SK-N-MC (cell line): Measurements from ENCODE around the gene ZNF275.
A peak's percentile ranks its signal among the peaks of the same experiment; 100 is the strongest.

ENCODE experiments used
- DNase-seq: peaks from one replicate; pipeline ENCODE4 v3.0.0-alpha.2; 2011; ENCODE audit warnings: low read depth, low spot score
- H3K27ac ChIP-seq: fragments of 200-600 bp; sonication (generic); 2 replicates; pipeline ENCODE4 v1.5.1; 2016; ENCODE audit warnings: mixed run types
- H3K36me3 ChIP-seq: fragments of 200-600 bp; sonication (generic); 2 replicates; pipeline ENCODE4 v1.6.1; 2017; ENCODE audit warnings: antibody characterized with exemption, low read length, mixed read lengths; ENCODE audit not compliant: insufficient read depth
- H3K4me3 ChIP-seq: fragments of 200-600 bp; sonication (generic); 2 replicates; pipeline ENCODE4 v1.5.1; 2016
- H3K9ac ChIP-seq: fragments of 200-600 bp; sonication (generic); 2 replicates; pipeline ENCODE4 v1.8.0; 2017; ENCODE audit warnings: mixed run types, mixed read lengths; ENCODE audit not compliant: insufficient read length
- H3K9me3 ChIP-seq: fragments of 200-600 bp; sonication (generic); 2 replicates; pipeline ENCODE4 v1.6.1; 2017; ENCODE audit warnings: low read depth, mild to moderate bottlenecking, antibody characterized with exemption, low read length, moderate library complexity, mixed read lengths
- EZH2 ChIP-seq: fragments of 200-600 bp; sonication (generic); IDR thresholded peaks from one replicate; pipeline ENCODE4 v1.6.1; 2017; ENCODE audit warnings: antibody characterized with exemption
- FOXP2 ChIP-seq: optimal IDR thresholded peaks from 2 replicates; pipeline ENCODE3; 2011; ENCODE audit warnings: mild to moderate bottlenecking, moderate library complexity; ENCODE audit not compliant: insufficient read depth; ENCODE audit errors: extremely low read length, control extremely low read depth
- POLR2AphosphoS5 ChIP-seq: IDR thresholded peaks from 2 replicates; pipeline ENCODE4 v1.6.1; 2012; ENCODE audit warnings: mild to moderate bottlenecking, low read depth, low read length, borderline replicate concordance

The ZNF275 gene

GRCh38 chrX:153327561-153327960 lies 6.4 kb upstream of the ZNF275 start:
- TF ChIP-seq POLR2AphosphoS5 (no peak), EZH2 (no peak), FOXP2 (no peak)
- H3K9me3 ChIP-seq: no peaks in the 10 kb centered on the region
- no peak overlapping the region for H3K9ac ChIP-seq
- no peak for DNase-seq
- H3K27ac ChIP-seq: no peak overlapping the region
- H3K4me3 ChIP-seq: no peak overlapping the region
- H3K36me3 ChIP-seq: no peaks in the 10 kb centered on the region

GRCh38 chrX:153333266-153333665 lies 687 bp upstream of the ZNF275 start:
- H3K9ac ChIP-seq: no peak overlapping the region
- H3K27ac ChIP-seq: peak overlapping the region; percentile 60; the same call in 1 of the 2 replicates
- no peak for TF ChIP-seq EZH2
- TF ChIP-seq POLR2AphosphoS5: no peak
- TF ChIP-seq FOXP2: no peak
- no peaks in the 10 kb centered on the region for H3K9me3 ChIP-seq
- DNase-seq: no peak
- H3K36me3 ChIP-seq: peaks cover 18% of the 10 kb centered on the region
- peak overlapping the region; percentile 75 for H3K4me3 ChIP-seq

GRCh38 chrX:153334654-153335295 lies 822 bp downstream of the ZNF275 start:
- TF ChIP-seq EZH2: no peak
- TF ChIP-seq FOXP2: no peak
- no peak for TF ChIP-seq POLR2AphosphoS5
- peaks cover 32% of the 10 kb centered on the region for H3K36me3 ChIP-seq
- no peak overlapping the region for H3K27ac ChIP-seq
- H3K9me3 ChIP-seq: no peaks in the 10 kb centered on the region
- no peak for DNase-seq
- peak overlapping the region; percentile 77 for H3K9ac ChIP-seq
- H3K4me3 ChIP-seq: peak overlapping the region; percentile 75

GRCh38 chrX:153336121-153336894 lies 2.4 kb downstream of the ZNF275 start:
- H3K4me3 ChIP-seq: no peak overlapping the region
- H3K27ac ChIP-seq: no peak overlapping the region
- H3K9me3 ChIP-seq: no peaks in the 10 kb centered on the region
- no peak for TF ChIP-seq POLR2AphosphoS5
- TF ChIP-seq EZH2: no peak
- TF ChIP-seq FOXP2: no peak
- H3K9ac ChIP-seq: no peak overlapping the region
- DNase-seq: no peak
- peaks cover 41% of the 10 kb centered on the region for H3K36me3 ChIP-seq

- no peak overlapping the region for H3K4me3 ChIP-seq
- no peak overlapping the region for H3K27ac ChIP-seq
- no peaks in the 10 kb centered on the region for H3K9me3 ChIP-seq
- H3K36me3 ChIP-seq: peaks cover 47% of the 10 kb centered on the region
- no peak for TF ChIP-seq FOXP2
- no peak for TF ChIP-seq EZH2
- TF ChIP-seq POLR2AphosphoS5: no peak
- no peak overlapping the region for H3K9ac ChIP-seq
- DNase-seq: no peak
Measured at GRCh38 chrX:153336988-153337387, 3.0 kb downstream of the ZNF275 start.

GRCh38 chrX:153338836-153339235 lies 4.9 kb downstream of the ZNF275 start:
- H3K27ac ChIP-seq: no peak overlapping the region
- H3K36me3 ChIP-seq: peaks cover 53% of the 10 kb centered on the region
- no peak for TF ChIP-seq EZH2
- no peak overlapping the region for H3K4me3 ChIP-seq
- no peaks in the 10 kb centered on the region for H3K9me3 ChIP-seq
- no peak for DNase-seq
- no peak overlapping the region for H3K9ac ChIP-seq

GRCh38 chrX:153339662-153340061 lies 5.7 kb downstream of the ZNF275 start:
- TF ChIP-seq EZH2 (no peak), FOXP2 (no peak), POLR2AphosphoS5 (no peak)
- Histone ChIP-seq H3K27ac (no peak overlapping the region), H3K4me3 (no peak overlapping the region), H3K9ac (no peak overlapping the region), H3K36me3 (peaks cover 60% of the 10 kb centered on the region), H3K9me3 (no peaks in the 10 kb centered on the region)
- DNase-seq: no peak

- no peak for DNase-seq
- TF ChIP-seq FOXP2: no peak
- TF ChIP-seq POLR2AphosphoS5: no peak
- TF ChIP-seq EZH2: no peak
- Histone ChIP-seq H3K9me3 (no peaks in the 10 kb centered on the region), H3K4me3 (no peak overlapping the region), H3K27ac (no peak overlapping the region), H3K36me3 (peaks cover 64% of the 10 kb centered on the region), H3K9ac (no peak overlapping the region)
Measured at GRCh38 chrX:153340111-153340510, 6.2 kb downstream of the ZNF275 start.

GRCh38 chrX:153342762-153343558 lies 9.0 kb downstream of the ZNF275 start:
- Histone ChIP-seq H3K9ac (no peak overlapping the region), H3K27ac (peak overlapping the region; percentile 5; the same call in 1 of the 2 replicates), H3K9me3 (no peaks in the 10 kb centered on the region), H3K36me3 (peaks cover 74% of the 10 kb centered on the region), H3K4me3 (no peak overlapping the region)
- TF ChIP-seq EZH2 (no peak), FOXP2 (no peak), POLR2AphosphoS5 (no peak)
- DNase-seq: no peak
